ENCODE results near the gene PRSS22.
"Not testable (repeated sequence)": the region's sequence is repeated elsewhere in the genome, so short reads cannot be mapped to it uniquely, and the experiment has no call there.

Gene PRSS22

GRCh38 chr16:2857451-2858244 is at the start of gene PRSS22:
Gene PRSS22, minus strand, starts transcription at chr16:2858170. Its CDS starts 66 bp downstream, at chr16:2858104.
- no peak for FAIRE-seq

- not testable (repeated sequence) for FAIRE-seq
Measured at GRCh38 chr16:2907084-2907753, 49.2 kb upstream of the PRSS22 start.

GRCh38 chr16:2905988-2906387 is 48.0 kb upstream of the PRSS22 start:
- FAIRE-seq: no peak

- peak; percentile 84 for FAIRE-seq
Measured at GRCh38 chr16:2905241-2905987, 47.4 kb upstream of the PRSS22 start.

- FAIRE-seq: no peak
Measured at GRCh38 chr16:2904922-2905240, 46.9 kb upstream of the PRSS22 start.

- no peak for FAIRE-seq
Measured at GRCh38 chr16:2904100-2904921, 46.3 kb upstream of the PRSS22 start.

GRCh38 chr16:2902337-2903130 is 44.6 kb upstream of the PRSS22 start:
- no peak for FAIRE-seq

- no peak for FAIRE-seq
Measured at GRCh38 chr16:2900526-2901075, 42.6 kb upstream of the PRSS22 start.

GRCh38 chr16:2899564-2900072 is 41.6 kb upstream of the PRSS22 start:
- no peak for FAIRE-seq

GRCh38 chr16:2898831-2899563 is 41.0 kb upstream of the PRSS22 start:
- no peak for FAIRE-seq

GRCh38 chr16:2897110-2897509 is 39.1 kb upstream of the PRSS22 start:
- no peak for FAIRE-seq

GRCh38 chr16:2896480-2897010 is 38.6 kb upstream of the PRSS22 start:
- FAIRE-seq: no peak

- FAIRE-seq: no peak
Measured at GRCh38 chr16:2895813-2896212, 37.8 kb upstream of the PRSS22 start.

GRCh38 chr16:2894231-2894630 is 36.3 kb upstream of the PRSS22 start:
- FAIRE-seq: no peak

GRCh38 chr16:2884041-2884451 is 26.1 kb upstream of the PRSS22 start:
- no peak for FAIRE-seq

- FAIRE-seq: no peak
Measured at GRCh38 chr16:2883458-2883908, 25.5 kb upstream of the PRSS22 start.

- FAIRE-seq: peak; percentile 92
Measured at GRCh38 chr16:2882650-2883457, 24.9 kb upstream of the PRSS22 start, which contains the start of gene FLYWCH2. Gene FLYWCH2, plus strand, starts transcription at chr16:2883215. Its CDS starts 13,235 bp downstream, at chr16:2896450.

GRCh38 chr16:2881783-2882649 is 24.0 kb upstream of the PRSS22 start:
- no peak for FAIRE-seq

All from islet of Langerhans (tissue), 1 donor.